Lung (tissue), 12 donors: ENCODE results near the gene NSD1. TPM values are rescaled to one million over a fixed set of nuclear protein-coding genes. Genes with fewer than 3 reads are reported as not detected.

ENCODE experiments used
- ATAC-seq: fragments of 200-7000 bp; cut with Tn5 transposase; one replicate; pipeline ENCODE4 v1.9.1; 2020; ENCODE audit warnings: moderate number of reproducible peaks; ENCODE audit not compliant: insufficient read depth, low FRiP score
- DNase-seq, 3 donors: peaks; one replicate each; pipeline ENCODE4 v3.0.0-alpha.2; 2013 to 2017
- H3K27ac ChIP-seq, 2 donors: one replicate each; pipeline ENCODE4 v1.5.1; 2013; ENCODE audit warnings: mild to moderate bottlenecking in 2 of 2, moderate library complexity in 2 of 2, control low read depth in 1 of 2, inconsistent platforms in 1 of 2, low read depth in 1 of 2, low read length in 1 of 2
- H3K27me3 ChIP-seq, 3 donors: one replicate each; pipeline ENCODE4 v1.5.1; 2013; ENCODE audit warnings: low read length in 2 of 3; ENCODE audit not compliant: control insufficient read depth in 3 of 3, insufficient read depth in 3 of 3
- H3K36me3 ChIP-seq, 4 donors: one replicate each; pipeline ENCODE4 v1.5.1; 2013; ENCODE audit warnings: low read length in 4 of 4, mild to moderate bottlenecking in 1 of 4, moderate library complexity in 1 of 4; ENCODE audit not compliant: control insufficient read depth in 4 of 4, insufficient read depth in 4 of 4
- H3K4me1 ChIP-seq, 5 donors: one replicate each; pipeline ENCODE4 v1.5.1; 2013; ENCODE audit warnings: low read length in 5 of 5, mild to moderate bottlenecking in 2 of 5, moderate library complexity in 1 of 5; ENCODE audit not compliant: control insufficient read depth in 5 of 5, insufficient read depth in 5 of 5
- H3K4me3 ChIP-seq: one replicate; pipeline ENCODE4 v1.5.1; 2013; ENCODE audit warnings: mild to moderate bottlenecking, control low read depth, moderate library complexity
- H3K9ac ChIP-seq, 2 donors: one replicate each; pipeline ENCODE4 v1.5.1; 2013; ENCODE audit warnings: low read length in 2 of 2, control low read depth in 1 of 2; ENCODE audit not compliant: insufficient read depth in 1 of 2
- H3K9me3 ChIP-seq, 4 donors: one replicate each; pipeline ENCODE4 v1.5.1; 2013; ENCODE audit warnings: low read length in 3 of 4, mild to moderate bottlenecking in 1 of 4, moderate library complexity in 1 of 4; ENCODE audit not compliant: control insufficient read depth in 4 of 4, insufficient read depth in 3 of 4
- CTCF ChIP-seq: IDR thresholded peaks from 2 replicates; pipeline ENCODE4 v1.5.1; 2012; ENCODE audit warnings: mild to moderate bottlenecking; ENCODE audit errors: control extremely low read depth, extremely low read depth
- WGBS, 2 donors: extraction: QIAGEN DNeasy Blood & Tissue Kit; methylation state at CpG; one replicate each; pipeline ENCODE4 v1.1.7; 2013; 5-methylcytosine and 5-hydroxymethylcytosine counted together
- polyA plus RNA-seq, 2 donors: library from polyadenylated mRNA; stranded (reverse); fragments of 200-250 nt; gene quantifications; one replicate each; pipeline ENCODE4 v1.2.1, GENCODE V29; 2013
- total RNA-seq, 2 donors: library from RNA; depleted of rRNA in 1 of 2; stranded (reverse); fragments of >200 nt in 1 of 2; gene quantifications; one replicate each; pipeline ENCODE4 v1.2.1, GENCODE V29; 2014 to 2021
- donor health status: control.
- donor health status: control.
- donor health status: Bipolar disorder and iron deficiency.
- donor health status: healthy.
- donor health status: DM: yes; HTN: yes; CAD: no.

The NSD1 gene
- total and polyA plus RNA-seq, 4 donors, result 8.0 to 81.7 (median 43.2) TPM

- Histone ChIP-seq H3K36me3 (peaks cover 2 to 36% (median 13%) of the 10 kb centered on the region in 4 donors), H3K9me3 (no peaks in the 10 kb centered on the region), H3K4me3 (no peak overlapping the region), H3K4me1 (peaks cover 0 to 14% (median 0%) of the 10 kb centered on the region in 5 donors), H3K27me3 (no peaks in the 10 kb centered on the region), H3K27ac (no peak overlapping the region), H3K9ac (no peak overlapping the region)
- DNase-seq (no peak), ATAC-seq (no peak)
- no peak for TF ChIP-seq CTCF
- WGBS, 2 donors, result 80 to 89% methylated on average over 2 of the region's 2 CpGs
Measured at GRCh38 chr5:177234841-177235240, 101.3 kb downstream of the NSD1 start.

- H3K27ac ChIP-seq, result no peak overlapping the region
- DNase-seq, result no peak
- no peaks in the 10 kb centered on the region for H3K4me1 ChIP-seq
- ATAC-seq, result no peak
- H3K9ac ChIP-seq, result no peak overlapping the region
- no peaks in the 10 kb centered on the region for H3K9me3 ChIP-seq
- H3K36me3 ChIP-seq, result peaks cover 10 to 36% (median 19%) of the 10 kb centered on the region in 4 donors
- no peak for TF ChIP-seq CTCF
- no peak overlapping the region for H3K4me3 ChIP-seq
- H3K27me3 ChIP-seq, result no peaks in the 10 kb centered on the region
Measured at GRCh38 chr5:177241768-177242167, 108.2 kb downstream of the NSD1 start.

GRCh38 chr5:177242304-177242703, 108.7 kb downstream of the NSD1 start:
- Histone ChIP-seq H3K9me3 (no peaks in the 10 kb centered on the region), H3K4me3 (no peak overlapping the region), H3K27me3 (no peaks in the 10 kb centered on the region), H3K4me1 (no peaks in the 10 kb centered on the region), H3K27ac (no peak overlapping the region), H3K9ac (no peak overlapping the region), H3K36me3 (peaks cover 14 to 39% (median 24%) of the 10 kb centered on the region in 4 donors)
- TF ChIP-seq CTCF, result no peak
- ATAC-seq (no peak), DNase-seq (no peak)
- 96 to 97% methylated on average over 5 of the region's 5 CpGs for WGBS, 2 donors
